Measurements from ENCODE around the gene BST1. TPM values are rescaled to one million over a fixed set of nuclear protein-coding genes. Genes with fewer than 3 reads are reported as not detected.

The BST1 gene
- total RNA-seq, 6 donors from 2014 or later = 4.2 to 19.5 (median 11.1) TPM

DNA sequence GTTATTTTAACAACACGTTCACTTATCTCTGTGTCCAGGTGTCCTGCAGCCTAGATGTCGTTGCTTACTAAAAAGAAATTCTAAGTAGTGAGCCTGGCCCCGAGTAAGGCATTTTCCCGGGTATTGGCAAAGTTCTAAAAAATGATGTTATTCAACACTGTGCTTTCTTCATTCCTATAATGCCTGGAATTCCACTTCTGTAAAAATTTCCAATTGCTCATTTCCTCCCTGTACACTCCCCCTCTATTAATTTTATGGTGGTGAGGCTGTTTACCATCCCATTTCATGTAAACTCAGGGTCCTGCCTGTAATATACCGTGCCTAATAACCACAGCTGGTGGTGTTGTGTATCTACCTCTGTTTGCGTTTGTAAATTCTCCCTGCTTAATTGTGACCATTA, 14.2 kb downstream of the BST1 start:
- H3K9me3 ChIP-seq = no peaks in the 10 kb centered on the region
- no peaks in the 10 kb centered on the region for H3K27me3 ChIP-seq
- TF ChIP-seq EP300 (IDR thresholded peaks at IDR 0.05) (no peak), POLR2AphosphoS5 (IDR thresholded peaks at IDR 0.05) (no peak), CTCF (IDR thresholded peaks at IDR 0.05) (no peak), POLR2A (IDR thresholded peaks at IDR 0.05) (no peak)
- H3K36me3 ChIP-seq = no peaks in the 10 kb centered on the region
- ATAC-seq (ENCODE audit: low FRiP score in 2 of 2) (no peak), DNase-seq (no peak)
- peaks cover 0 to 4% (median 2%) of the 10 kb centered on the region in 4 donors for H3K4me1 ChIP-seq
- 56 to 71% methylated on average over 6 of the region's 6 CpGs for WGBS, 2 donors
- no peak overlapping the region for H3K4me3 ChIP-seq
- no peak overlapping the region for H3K27ac ChIP-seq

- Histone ChIP-seq H3K9me3 (no peaks in the 10 kb centered on the region), H3K27ac (no peak overlapping the region), H3K36me3 (peaks cover 0 to 2% (median 0%) of the 10 kb centered on the region in 4 donors), H3K4me3 (no peak overlapping the region), H3K4me1 (peaks cover 0 to 4% (median 2%) of the 10 kb centered on the region in 4 donors), H3K27me3 (no peaks in the 10 kb centered on the region)
- DNase-seq = peak in 1 of 2 donors; percentile 39
- WGBS, 2 donors = 47 to 66% methylated on average over 3 of the region's 3 CpGs
- peak in 1 of 2 donors; percentile 39 for ATAC-seq (ENCODE audit: low FRiP score in 2 of 2)
- no peak for TF ChIP-seq CTCF (IDR thresholded peaks at IDR 0.05)
- TF ChIP-seq POLR2AphosphoS5 (IDR thresholded peaks at IDR 0.05) = no peak
- no peak for TF ChIP-seq POLR2A (IDR thresholded peaks at IDR 0.05)
- no peak for TF ChIP-seq EP300 (IDR thresholded peaks at IDR 0.05)
Measured at GRCh38 chr4:15717657-15718416, 15.0 kb downstream of the BST1 start.

- no peak overlapping the region for H3K4me3 ChIP-seq
- no peak for ATAC-seq (ENCODE audit: low FRiP score in 2 of 2)
- H3K9me3 ChIP-seq = no peaks in the 10 kb centered on the region
- peaks cover 0 to 4% (median 2%) of the 10 kb centered on the region in 4 donors for H3K4me1 ChIP-seq
- peak overlapping the region in 1 of 4 donors; percentile 66 for H3K27ac ChIP-seq
- DNase-seq = peak in 1 of 2 donors; percentile 13
- TF ChIP-seq EP300 (IDR thresholded peaks at IDR 0.05) (no peak), CTCF (IDR thresholded peaks at IDR 0.05) (no peak), POLR2AphosphoS5 (IDR thresholded peaks at IDR 0.05) (no peak), POLR2A (IDR thresholded peaks at IDR 0.05) (no peak)
- 89 to 95% methylated on average over 5 of the region's 5 CpGs for WGBS, 2 donors
- peaks cover 0 to 2% (median 0%) of the 10 kb centered on the region in 4 donors for H3K36me3 ChIP-seq
- no peaks in the 10 kb centered on the region for H3K27me3 ChIP-seq
Measured at GRCh38 chr4:15718465-15718864, 15.6 kb downstream of the BST1 start.

- no peaks in the 10 kb centered on the region for H3K9me3 ChIP-seq
- WGBS, 2 donors = 90 to 91% methylated on average over 7 of the region's 7 CpGs
Measured at GRCh38 chr4:15718959-15719358, 16.1 kb downstream of the BST1 start.

More at GRCh38 chr4:15718959-15719358, 16.1 kb downstream of the BST1 start:
- no peaks in the 10 kb centered on the region for H3K27me3 ChIP-seq
- no peak for DNase-seq
- TF ChIP-seq POLR2A (IDR thresholded peaks at IDR 0.05) = no peak
- no peak for TF ChIP-seq CTCF (IDR thresholded peaks at IDR 0.05)
- TF ChIP-seq EP300 (IDR thresholded peaks at IDR 0.05) = no peak
- no peak for TF ChIP-seq POLR2AphosphoS5 (IDR thresholded peaks at IDR 0.05)
- peaks cover 0 to 4% (median 2%) of the 10 kb centered on the region in 4 donors for H3K4me1 ChIP-seq
- peaks cover 0 to 2% (median 0%) of the 10 kb centered on the region in 4 donors for H3K36me3 ChIP-seq
- H3K27ac ChIP-seq = peak overlapping the region in 2 of 4 donors; percentile 5 to 66
- no peak for ATAC-seq (ENCODE audit: low FRiP score in 2 of 2)
- H3K4me3 ChIP-seq = no peak overlapping the region

Data from upper lobe of left lung (tissue), 6 donors.